Tibial nerve (tissue), 4 donors: Measurements from ENCODE around the gene MICAL2. TPM values are rescaled to one million over a fixed set of nuclear protein-coding genes. Genes with fewer than 3 reads are reported as not detected.
"Not testable (repeated sequence)": the region's sequence is repeated elsewhere in the genome, so short reads cannot be mapped to it uniquely, and the experiment has no call there.

Experiments
- DNase-seq, 2 donors: peaks; one replicate each; pipeline ENCODE4 v3.0.0-alpha.2; 2019; ENCODE audit warnings: low spot score in 2 of 2
- H3K27ac ChIP-seq, 4 donors: fragments of 200-600 bp; sonication (generic) in 3 of 4; one replicate each; pipeline ENCODE4 v1.5.1; 2017 to 2019; ENCODE audit warnings: mild to moderate bottlenecking in 1 of 4
- H3K27me3 ChIP-seq, 2 donors: fragments of 200-600 bp; sonication (generic) in 1 of 2; one replicate each; pipeline versions ENCODE4 v1.5.1 to v1.6.0; 2017 to 2019
- H3K36me3 ChIP-seq, 3 donors: fragments of 200-600 bp; sonication (generic); one replicate each; pipeline ENCODE4 v1.5.1; 2018 to 2019
- H3K4me1 ChIP-seq, 4 donors: fragments of 200-600 bp; sonication (generic) in 3 of 4; one replicate each; pipeline ENCODE4 v1.5.1; 2017 to 2019
- H3K4me3 ChIP-seq, 4 donors: fragments of 200-600 bp; sonication (generic) in 3 of 4; one replicate each; pipeline ENCODE4 v1.5.1; 2017 to 2019; ENCODE audit warnings: mild to moderate bottlenecking in 1 of 4, moderate library complexity in 1 of 4
- H3K9me3 ChIP-seq, 4 donors: fragments of 200-600 bp; sonication (generic) in 3 of 4; one replicate each; pipeline ENCODE4 v1.5.1; 2017 to 2019
- CTCF ChIP-seq, 5 experiments: fragments of 200-600 bp in 3 of 5; fragments of 450-650 bp in 2 of 5; sonication (generic) in 3 of 5; IDR thresholded peaks; one replicate each; pipeline ENCODE4 v1.5.1; 2016 to 2019; ENCODE audit warnings: antibody characterized with exemption in 5 of 5, mild to moderate bottlenecking in 3 of 5, moderate library complexity in 2 of 5
- EP300 ChIP-seq, 2 donors: sonication (generic); formaldehyde crosslinking; IDR thresholded peaks; one replicate each; pipeline ENCODE4 v1.6.1; 2017; ENCODE audit warnings: antibody characterized with exemption in 2 of 2, mild to moderate bottlenecking in 1 of 2
- POLR2A ChIP-seq, 2 donors: fragments of 450-650 bp; IDR thresholded peaks; one replicate each; pipeline ENCODE4 v1.6.1; 2017; ENCODE audit warnings: antibody characterized with exemption in 2 of 2, mild to moderate bottlenecking in 2 of 2, moderate library complexity in 2 of 2
- WGBS, 2 donors: methylation state at CpG; one replicate each; pipeline ENCODE4 v1.1.5; 2018; 5-methylcytosine and 5-hydroxymethylcytosine counted together
- total RNA-seq, 4 donors: library from RNA; depleted of rRNA; stranded (reverse); fragments of >200 nt; gene quantifications; one replicate each; pipeline ENCODE4 v1.1.0, GENCODE V29; 2016

Gene MICAL2
- total RNA-seq, 4 donors from 2014 or later: 87.0 to 136 (median 101) TPM

GRCh38 chr11:12144330-12145174, 34.2 kb downstream of the MICAL2 start:
- Histone ChIP-seq H3K9me3 (no peaks in the 10 kb centered on the region), H3K4me3 (no peak overlapping the region), H3K4me1 (peaks cover 0 to 44% (median 19%) of the 10 kb centered on the region in 4 donors), H3K27ac (peak overlapping the region in 3 of 4 donors; percentile 48 to 75 (median 72)), H3K27me3 (no peaks in the 10 kb centered on the region), H3K36me3 (no peaks in the 10 kb centered on the region)
- DNase-seq: no peak
- WGBS, 2 donors: 55 to 59% methylated on average over 11 of the region's 11 CpGs
- TF ChIP-seq EP300 (IDR thresholded peaks at IDR 0.05) (peak in 1 of 2 donors; percentile 3), POLR2A (IDR thresholded peaks at IDR 0.05) (no peak), CTCF (IDR thresholded peaks at IDR 0.05) (no peak)

- 93 to 96% methylated on average over 3 of the region's 3 CpGs for WGBS, 2 donors
- peaks cover 0 to 44% (median 11%) of the 10 kb centered on the region in 4 donors for H3K4me1 ChIP-seq
- not testable (repeated sequence) for H3K27me3 ChIP-seq, H3K9me3 ChIP-seq, H3K4me3 ChIP-seq, DNase-seq, H3K36me3 ChIP-seq, H3K27ac ChIP-seq
Measured at GRCh38 chr11:12146678-12147077, 36.3 kb downstream of the MICAL2 start.

GRCh38 chr11:12147827-12148226, 37.4 kb downstream of the MICAL2 start:
- H3K27me3 ChIP-seq: no peaks in the 10 kb centered on the region
- TF ChIP-seq EP300 (IDR thresholded peaks at IDR 0.05) (no peak), POLR2A (IDR thresholded peaks at IDR 0.05) (no peak), CTCF (IDR thresholded peaks at IDR 0.05) (no peak)
- H3K4me3 ChIP-seq: no peak overlapping the region
- peaks cover 0 to 33% (median 9%) of the 10 kb centered on the region in 4 donors for H3K4me1 ChIP-seq
- H3K36me3 ChIP-seq: no peaks in the 10 kb centered on the region
- no peak overlapping the region for H3K27ac ChIP-seq
- H3K9me3 ChIP-seq: no peaks in the 10 kb centered on the region
- 80 to 84% methylated on average over 5 of the region's 5 CpGs for whole genome bisulfite sequencing, 2 donors
- DNase-seq: no peak

DNA sequence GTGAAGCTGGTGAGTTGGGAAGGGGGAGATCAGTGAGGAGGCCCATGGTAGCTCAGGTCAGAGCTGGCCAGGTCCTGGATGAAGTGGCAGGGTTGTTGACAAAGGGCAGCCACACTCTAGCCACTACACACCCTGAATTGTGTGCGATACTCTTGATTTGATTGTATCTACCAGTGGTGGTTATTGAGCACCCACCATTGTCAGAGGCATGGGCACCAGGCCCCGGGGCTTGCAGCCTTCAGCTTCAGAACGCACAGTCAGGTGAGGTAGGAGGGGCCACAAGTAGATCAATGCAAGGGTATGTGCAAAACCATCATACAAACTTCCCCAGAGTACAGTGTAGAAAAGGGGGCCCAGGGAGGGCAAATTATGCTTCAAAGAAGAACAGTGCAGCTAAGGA, 38.1 kb downstream of the MICAL2 start:
- WGBS, 2 donors: 94 to 96% methylated on average over 3 of the region's 3 CpGs
- Histone ChIP-seq H3K27ac (no peak overlapping the region), H3K4me1 (peaks cover 0 to 26% (median 7%) of the 10 kb centered on the region in 4 donors)

GRCh38 chr11:12148882-12149281, 38.5 kb downstream of the MICAL2 start:
- WGBS, 2 donors: 82 to 87% methylated on average over 4 of the region's 4 CpGs

More for the DNA sequence above, 38.1 kb downstream of the MICAL2 start:
- peaks cover 0 to 5% (median 0%) of the 10 kb centered on the region in 3 donors for H3K36me3 ChIP-seq
- no peak for TF ChIP-seq POLR2A (IDR thresholded peaks at IDR 0.05)
- TF ChIP-seq EP300 (IDR thresholded peaks at IDR 0.05): no peak
- TF ChIP-seq CTCF (IDR thresholded peaks at IDR 0.05): no peak
- H3K27me3 ChIP-seq: no peaks in the 10 kb centered on the region
- H3K9me3 ChIP-seq: no peaks in the 10 kb centered on the region
- no peak for DNase-seq
- no peak overlapping the region for H3K4me3 ChIP-seq

More at GRCh38 chr11:12148882-12149281, 38.5 kb downstream of the MICAL2 start:
- Histone ChIP-seq H3K9me3 (no peaks in the 10 kb centered on the region), H3K4me3 (no peak overlapping the region), H3K4me1 (peaks cover 0 to 22% (median 7%) of the 10 kb centered on the region in 4 donors), H3K27ac (no peak overlapping the region), H3K36me3 (peaks cover 0 to 7% (median 0%) of the 10 kb centered on the region in 3 donors), H3K27me3 (no peaks in the 10 kb centered on the region)
- TF ChIP-seq POLR2A (IDR thresholded peaks at IDR 0.05): no peak
- no peak for TF ChIP-seq EP300 (IDR thresholded peaks at IDR 0.05)
- TF ChIP-seq CTCF (IDR thresholded peaks at IDR 0.05): no peak
- DNase-seq: no peak
